Thyroid gland (tissue), 4 donors: ENCODE measurements around the gene MEGF6. TPM values are rescaled to one million over a fixed set of nuclear protein-coding genes. Genes with fewer than 3 reads are reported as not detected.

Experiments
- DNase-seq, 2 donors: peaks; one replicate each; pipeline ENCODE4 v3.0.0-alpha.2; 2019
- H3K27ac ChIP-seq, 3 donors: fragments of 200-600 bp; sonication (generic); 1 replicate in 2 of 3; 2 replicates in 1 of 3; pipeline ENCODE4 v1.5.1; 2016 to 2019; ENCODE audit warnings: mild to moderate bottlenecking in 1 of 3, moderate library complexity in 1 of 3
- H3K27me3 ChIP-seq: fragments of 200-600 bp; sonication (generic); one replicate; pipeline ENCODE4 v1.5.1; 2019
- H3K36me3 ChIP-seq, 2 donors: fragments of 200-600 bp; sonication (generic); one replicate each; pipeline ENCODE4 v1.5.1; 2016 to 2019
- H3K4me1 ChIP-seq, 2 donors: fragments of 200-600 bp; sonication (generic); one replicate each; pipeline ENCODE4 v1.5.1; 2017 to 2019
- H3K4me3 ChIP-seq, 3 donors: fragments of 200-600 bp; sonication (generic); replicated peaks in 1 of 3; 1 replicate in 2 of 3; 2 replicates in 1 of 3; pipeline ENCODE4 v1.5.1; 2016; ENCODE audit warnings: mild to moderate bottlenecking in 1 of 3
- H3K9me3 ChIP-seq: fragments of 200-600 bp; sonication (generic); one replicate; pipeline ENCODE4 v1.5.1; 2017
- CTCF ChIP-seq, 6 experiments: fragments of 200-600 bp in 3 of 6; fragments of 450-650 bp in 3 of 6; sonication (generic) in 3 of 6; IDR thresholded peaks; one replicate each; pipeline ENCODE4 v1.5.1; 2016 to 2019; ENCODE audit warnings: antibody characterized with exemption in 6 of 6, mild to moderate bottlenecking in 2 of 6, inconsistent platforms in 1 of 6, moderate library complexity in 1 of 6
- POLR2A ChIP-seq, 2 donors: fragments of 450-650 bp; IDR thresholded peaks; one replicate each; pipeline ENCODE4 v1.6.1; 2017; ENCODE audit warnings: antibody characterized with exemption in 2 of 2, mild to moderate bottlenecking in 2 of 2, moderate library complexity in 1 of 2
- WGBS, 2 donors: methylation state at CpG; one replicate each; pipeline ENCODE4 v1.1.5; 2017; 5-methylcytosine and 5-hydroxymethylcytosine counted together
- intact Hi-C: fragments of 100-400 bp; cut with DNase I; formaldehyde crosslinking; loops from one replicate; pipeline ENCODE4 v1.15.1; 2023
- total RNA-seq, 4 donors: library from RNA; depleted of rRNA; stranded (reverse); fragments of >200 nt; gene quantifications; one replicate each; pipeline ENCODE4 v1.2.3, GENCODE V29; 2016

MEGF6 gene
- total RNA-seq, 4 donors from 2014 or later: 9.4 to 25.8 (median 21.8) TPM

DNA sequence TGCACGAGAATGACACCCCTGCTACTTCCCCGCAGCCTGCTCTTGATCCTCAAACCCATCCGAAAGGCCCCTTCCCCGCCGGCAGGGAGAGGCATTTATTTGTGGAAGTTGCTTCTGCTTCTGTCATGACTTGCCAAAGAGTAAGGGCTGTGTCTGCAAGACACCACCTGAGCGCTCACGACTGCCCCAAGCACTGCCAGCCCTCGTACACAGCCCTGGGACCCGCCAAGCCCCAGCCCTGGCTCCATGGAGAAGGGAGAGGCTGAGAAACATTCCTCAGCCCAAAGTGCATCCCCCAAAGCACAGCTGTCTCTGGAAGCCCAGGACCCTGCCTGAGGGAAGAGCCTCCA, 7.2 kb upstream of the MEGF6 start:
- intact Hi-C loops: loop anchor here (5.0 kb wide), 1 partner anchor 51 kb away; no protein-coding TSS in a partner anchor
- H3K27me3 ChIP-seq: no peaks in the 10 kb centered on the region
- no peak overlapping the region for H3K4me3 ChIP-seq
- H3K27ac ChIP-seq: no peak overlapping the region
- WGBS, 2 donors: 80 to 88% methylated on average over 5 to 8 of the region's 9 CpGs
- DNase-seq: no peak
- peaks cover 6 to 25% of the 10 kb centered on the region in 2 donors for H3K4me1 ChIP-seq
- no peaks in the 10 kb centered on the region for H3K36me3 ChIP-seq
- TF ChIP-seq POLR2A (IDR thresholded peaks at IDR 0.05): no peak
- TF ChIP-seq CTCF (IDR thresholded peaks at IDR 0.05): no peak
- H3K9me3 ChIP-seq: no peaks in the 10 kb centered on the region

- H3K27me3 ChIP-seq: no peaks in the 10 kb centered on the region
- TF ChIP-seq POLR2A (IDR thresholded peaks at IDR 0.05): no peak
- TF ChIP-seq CTCF (IDR thresholded peaks at IDR 0.05): no peak
- H3K4me3 ChIP-seq: no peak overlapping the region
- H3K36me3 ChIP-seq: no peaks in the 10 kb centered on the region
- 91 to 94% methylated on average over 12 to 14 of the region's 18 CpGs for WGBS, 2 donors
- no peak overlapping the region for H3K27ac ChIP-seq
- H3K4me1 ChIP-seq: peaks cover 0 to 19% of the 10 kb centered on the region in 2 donors
- DNase-seq: no peak
- intact Hi-C loops: loop anchor here (2.0 to 5.0 kb wide), 2 partner anchors 51 to 125 kb away; no protein-coding TSS in a partner anchor
- no peaks in the 10 kb centered on the region for H3K9me3 ChIP-seq
These were observed 6.6 kb upstream of the MEGF6 start for GRCh38 chr1:3617806-3618345.

DNA sequence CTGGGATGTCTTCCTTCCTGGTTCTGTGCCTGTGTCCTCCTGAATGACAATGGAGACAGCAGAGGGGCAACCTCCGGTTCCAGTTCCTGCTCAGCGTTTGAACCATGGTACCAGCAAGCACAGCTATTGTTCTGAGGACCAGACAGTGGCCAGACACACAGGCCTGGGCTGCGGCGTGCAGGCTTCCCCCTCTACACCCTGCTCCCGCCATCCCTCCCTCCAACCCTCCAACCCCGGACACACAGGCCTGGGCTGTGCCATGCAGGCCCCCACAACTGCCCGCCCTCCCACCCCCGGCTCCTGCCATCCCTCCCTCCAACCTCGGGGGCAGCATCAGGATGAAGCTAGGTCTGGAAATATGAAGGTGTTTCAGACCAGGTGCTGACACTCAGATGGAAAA, 5.6 kb upstream of the MEGF6 start:
- no peaks in the 10 kb centered on the region for H3K27me3 ChIP-seq
- WGBS, 2 donors: 80 to 94% methylated on average over 6 to 9 of the region's 9 CpGs

DNA sequence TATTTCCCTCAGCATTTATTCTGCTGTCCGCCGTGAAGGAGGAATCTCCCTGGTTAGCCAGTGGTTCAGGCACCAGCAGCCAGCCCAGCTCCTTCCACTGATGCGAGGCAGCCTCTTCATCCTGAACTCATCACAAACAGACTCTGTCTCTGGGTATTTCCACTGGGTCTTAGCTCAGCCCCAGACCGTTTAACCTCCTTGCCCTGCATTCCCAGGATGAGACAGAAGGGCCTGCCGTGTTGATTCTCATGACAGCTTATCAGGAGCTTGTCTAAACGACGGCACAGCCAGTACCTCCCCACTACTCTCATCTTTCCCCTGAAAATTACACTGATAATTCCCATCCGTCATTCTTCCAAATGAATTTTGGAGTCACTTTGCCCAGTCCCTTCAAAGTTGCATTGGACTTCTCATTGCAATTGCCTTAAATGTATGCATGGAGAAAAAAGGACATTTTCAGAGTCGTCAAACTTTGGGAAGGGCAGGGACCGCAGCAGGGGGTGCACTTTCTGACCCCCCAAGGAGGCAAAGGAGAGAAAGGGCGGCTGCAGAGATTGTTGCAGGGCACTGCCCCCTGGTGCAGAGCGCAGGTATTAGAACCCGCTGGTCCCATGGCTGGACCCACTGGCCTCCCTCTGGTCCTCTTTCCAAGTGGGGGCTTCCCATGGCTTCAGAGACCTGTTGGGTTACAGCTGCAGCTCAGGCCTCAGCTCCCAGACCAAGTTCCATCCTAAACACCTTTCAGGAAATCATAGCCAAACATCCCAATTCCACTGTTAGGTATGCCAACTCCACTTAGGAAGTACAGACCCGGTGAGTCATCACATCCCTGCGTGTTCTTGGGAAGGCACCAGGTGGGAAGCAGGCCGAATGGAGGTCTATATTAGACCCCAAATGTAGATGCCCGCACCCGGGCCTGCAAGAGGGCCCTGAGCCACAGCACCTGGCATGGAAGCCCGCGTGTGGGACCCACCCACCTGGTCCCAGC, 3.7 kb upstream of the MEGF6 start:
- Histone ChIP-seq H3K9me3 (no peaks in the 10 kb centered on the region), H3K27me3 (no peaks in the 10 kb centered on the region), H3K4me1 (peaks cover 10 to 26% of the 10 kb centered on the region in 2 donors), H3K27ac (no peak overlapping the region), H3K36me3 (no peaks in the 10 kb centered on the region), H3K4me3 (no peak overlapping the region)
- peak in 4 of 6 experiments; percentile 27 to 53 (median 46) for TF ChIP-seq CTCF (IDR thresholded peaks at IDR 0.05)
- no peak for TF ChIP-seq POLR2A (IDR thresholded peaks at IDR 0.05)
- WGBS, 2 donors: 65 to 67% methylated on average over 20 of the region's 20 CpGs
- DNase-seq: no peak
- intact Hi-C loops: loop anchor here (5.0 kb wide), 1 partner anchor 48 kb away; no protein-coding TSS in a partner anchor

More for the DNA sequence above, 5.6 kb upstream of the MEGF6 start:
- peaks cover 0 to 17% of the 10 kb centered on the region in 2 donors for H3K4me1 ChIP-seq
- TF ChIP-seq CTCF (IDR thresholded peaks at IDR 0.05) (no peak), POLR2A (IDR thresholded peaks at IDR 0.05) (no peak)
- no peaks in the 10 kb centered on the region for H3K9me3 ChIP-seq
- H3K4me3 ChIP-seq: no peak overlapping the region
- intact Hi-C loops: loop anchor here (2.0 to 5.0 kb wide), 2 partner anchors 50 to 124 kb away; no protein-coding TSS in a partner anchor
- no peaks in the 10 kb centered on the region for H3K36me3 ChIP-seq
- no peak for DNase-seq
- H3K27ac ChIP-seq: no peak overlapping the region
